SK-N-MC (cell line): Measurements from ENCODE around the gene MBNL2.

Experiments used
- EZH2 ChIP-seq: fragments of 200-600 bp; sonication (generic); IDR thresholded peaks from one replicate; pipeline ENCODE4 v1.6.1; 2017; ENCODE audit warnings: antibody characterized with exemption
- FOXP2 ChIP-seq: optimal IDR thresholded peaks from 2 replicates; pipeline ENCODE3; 2011; ENCODE audit warnings: mild to moderate bottlenecking, moderate library complexity; ENCODE audit not compliant: insufficient read depth; ENCODE audit errors: extremely low read length, control extremely low read depth
- POLR2AphosphoS5 ChIP-seq: IDR thresholded peaks from 2 replicates; pipeline ENCODE4 v1.6.1; 2012; ENCODE audit warnings: mild to moderate bottlenecking, low read depth, low read length, borderline replicate concordance

DNA sequence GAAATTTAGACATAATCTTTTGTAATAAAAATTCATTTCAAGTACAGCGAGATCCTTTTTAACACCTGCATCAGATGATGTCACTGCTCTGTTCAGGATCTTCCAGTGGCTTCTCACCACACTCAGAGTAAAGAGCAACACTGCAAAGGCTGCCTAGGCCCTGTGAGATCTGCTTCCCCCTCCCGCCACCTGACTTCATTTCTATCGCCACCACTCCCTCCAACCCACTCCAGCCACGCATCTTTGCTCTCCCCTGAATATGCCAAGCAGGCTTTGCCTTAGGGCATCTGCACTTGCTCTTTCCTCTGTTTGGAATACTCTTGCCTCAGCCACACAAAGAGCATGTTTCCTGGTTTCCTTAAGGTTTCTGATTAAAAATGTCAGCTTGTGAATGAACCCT lies 58.3 kb downstream of the MBNL2 start:
- no peak for TF ChIP-seq POLR2AphosphoS5
- TF ChIP-seq EZH2 = no peak
- TF ChIP-seq FOXP2 = no peak
